DOHH2 (cell line): Measurements from ENCODE around the gene RFESD.

ENCODE experiments used
- CTCF ChIP-seq: fragments of 200-600 bp; sonication (generic); IDR thresholded peaks from one replicate; pipeline ENCODE4 v1.5.1; 2014; ENCODE audit warnings: antibody characterized with exemption, mild to moderate bottlenecking, low read depth, low read length; ENCODE audit not compliant: poor library complexity, severe bottlenecking
- EZH2phosphoT487 ChIP-seq: fragments of 200-600 bp; sonication (generic); IDR thresholded peaks from 2 replicates; pipeline ENCODE4 v1.6.1; 2017; ENCODE audit warnings: borderline replicate concordance, mild to moderate bottlenecking, antibody characterized with exemption, low read length, moderate library complexity, mixed read lengths

- TF ChIP-seq CTCF = no peak
- no peak for TF ChIP-seq EZH2phosphoT487
Measured at GRCh38 chr5:95649842-95650620, 3.5 kb downstream of the RFESD start.
